Mononuclear cell (primary cell): ENCODE measurements around the gene REC114. TPM values are rescaled to one million over a fixed set of nuclear protein-coding genes. Genes with fewer than 3 reads are reported as not detected.
"Not testable (repeated sequence)": the region's sequence is repeated elsewhere in the genome, so short reads cannot be mapped to it uniquely, and the experiment has no call there.

ENCODE experiments used
- H3K27me3 ChIP-seq: 2 replicates; pipeline ENCODE4 v1.6.0; 2011; ENCODE audit warnings: low read length, control low read depth; ENCODE audit not compliant: insufficient read depth
- H3K4me1 ChIP-seq: 2 replicates; pipeline ENCODE4 v1.5.1; 2011; ENCODE audit warnings: mild to moderate bottlenecking, low read length, control low read depth; ENCODE audit not compliant: insufficient read depth
- H3K4me3 ChIP-seq: 2 replicates; pipeline ENCODE4 v1.5.1; 2011; ENCODE audit warnings: mild to moderate bottlenecking, low read length, moderate library complexity
- H3K9me3 ChIP-seq: 2 replicates; pipeline ENCODE4 v1.5.1; 2011; ENCODE audit warnings: low read depth, mild to moderate bottlenecking, control low read depth, low read length
- total RNA-seq: library from RNA; depleted of rRNA; stranded (reverse); fragments of >200 nt; gene quantifications from one replicate; pipeline ENCODE4 v1.2.3, GENCODE V29; 2012

The REC114 gene
- not detected for total RNA-seq

GRCh38 chr15:73442968-73443367, at the start of gene REC114:
TSS of gene REC114 (plus strand) at chr15:73443164. CDS start at chr15:73443186, 22 bp downstream.
- no peak within 1 kb of the TSS for H3K4me3 ChIP-seq

GRCh38 chr15:73393336-73393735, 49.6 kb upstream of the REC114 start:
- no peaks in the 10 kb centered on the region for H3K27me3 ChIP-seq
- no peak overlapping the region for H3K4me3 ChIP-seq
- no peaks in the 10 kb centered on the region for H3K9me3 ChIP-seq
- no peaks in the 10 kb centered on the region for H3K4me1 ChIP-seq

More at GRCh38 chr15:73442968-73443367, at the start of gene REC114:
- no peaks in the 10 kb centered on the region for H3K9me3 ChIP-seq
- no peaks in the 10 kb centered on the region for H3K4me1 ChIP-seq
- H3K27me3 ChIP-seq: peaks cover 16% of the 10 kb centered on the region

GRCh38 chr15:73394782-73395181, 48.2 kb upstream of the REC114 start:
- Histone ChIP-seq H3K4me1 (no peaks in the 10 kb centered on the region), H3K27me3 (no peaks in the 10 kb centered on the region), H3K4me3 (no peak overlapping the region), H3K9me3 (no peaks in the 10 kb centered on the region)

GRCh38 chr15:73395671-73396070, 47.3 kb upstream of the REC114 start:
- Histone ChIP-seq H3K27me3 (no peaks in the 10 kb centered on the region), H3K4me3 (no peak overlapping the region), H3K4me1 (peaks cover 6% of the 10 kb centered on the region), H3K9me3 (no peaks in the 10 kb centered on the region)

- Histone ChIP-seq H3K4me1 (peaks cover 6% of the 10 kb centered on the region), H3K4me3 (no peak overlapping the region), H3K27me3 (no peaks in the 10 kb centered on the region), H3K9me3 (no peaks in the 10 kb centered on the region)
Measured at GRCh38 chr15:73397461-73397860, 45.5 kb upstream of the REC114 start.

GRCh38 chr15:73398861-73399260, 44.1 kb upstream of the REC114 start:
- H3K27me3 ChIP-seq: no peaks in the 10 kb centered on the region
- H3K4me1 ChIP-seq: peaks cover 6% of the 10 kb centered on the region
- H3K9me3 ChIP-seq: no peaks in the 10 kb centered on the region
- no peak overlapping the region for H3K4me3 ChIP-seq

- H3K4me3 ChIP-seq, H3K4me1 ChIP-seq, H3K9me3 ChIP-seq, H3K27me3 ChIP-seq: not testable (repeated sequence)
Measured at GRCh38 chr15:73400222-73400621, 42.7 kb upstream of the REC114 start.

GRCh38 chr15:73403171-73403570, 39.8 kb upstream of the REC114 start:
- Histone ChIP-seq H3K9me3 (no peaks in the 10 kb centered on the region), H3K4me3 (no peak overlapping the region), H3K4me1 (peaks cover 6% of the 10 kb centered on the region), H3K27me3 (peaks cover 4% of the 10 kb centered on the region)

GRCh38 chr15:73414876-73415275, 28.1 kb upstream of the REC114 start:
- no peaks in the 10 kb centered on the region for H3K9me3 ChIP-seq
- no peak overlapping the region for H3K4me3 ChIP-seq
- peaks cover 6% of the 10 kb centered on the region for H3K27me3 ChIP-seq
- H3K4me1 ChIP-seq: no peaks in the 10 kb centered on the region

- Histone ChIP-seq H3K4me3 (no peak overlapping the region), H3K9me3 (no peaks in the 10 kb centered on the region), H3K4me1 (no peaks in the 10 kb centered on the region), H3K27me3 (peaks cover 6% of the 10 kb centered on the region)
Measured at GRCh38 chr15:73424506-73424905, 18.5 kb upstream of the REC114 start.

GRCh38 chr15:73425510-73425909, 17.5 kb upstream of the REC114 start:
- Histone ChIP-seq H3K4me1 (no peaks in the 10 kb centered on the region), H3K9me3 (no peaks in the 10 kb centered on the region)

GRCh38 chr15:73426323-73426994, 16.5 kb upstream of the REC114 start:
- Histone ChIP-seq H3K4me1 (no peaks in the 10 kb centered on the region), H3K27me3 (peaks cover 6% of the 10 kb centered on the region), H3K9me3 (no peaks in the 10 kb centered on the region), H3K4me3 (no peak overlapping the region)

More at GRCh38 chr15:73425510-73425909, 17.5 kb upstream of the REC114 start:
- H3K27me3 ChIP-seq: peaks cover 6% of the 10 kb centered on the region
- H3K4me3 ChIP-seq: no peak overlapping the region

GRCh38 chr15:73431329-73431728, 11.6 kb upstream of the REC114 start:
- H3K4me1 ChIP-seq, H3K9me3 ChIP-seq, H3K27me3 ChIP-seq, H3K4me3 ChIP-seq: not testable (repeated sequence)

GRCh38 chr15:73433873-73434272, 9.1 kb upstream of the REC114 start:
- Histone ChIP-seq H3K4me1 (no peaks in the 10 kb centered on the region), H3K4me3 (no peak overlapping the region), H3K9me3 (no peaks in the 10 kb centered on the region), H3K27me3 (peaks cover 6% of the 10 kb centered on the region)

- Histone ChIP-seq H3K4me3 (no peak overlapping the region), H3K4me1 (no peaks in the 10 kb centered on the region), H3K27me3 (peaks cover 10% of the 10 kb centered on the region), H3K9me3 (no peaks in the 10 kb centered on the region)
Measured at GRCh38 chr15:73436613-73437012, 6.4 kb upstream of the REC114 start.

- H3K27me3 ChIP-seq: peaks cover 10% of the 10 kb centered on the region
- no peaks in the 10 kb centered on the region for H3K4me1 ChIP-seq
- H3K9me3 ChIP-seq: no peaks in the 10 kb centered on the region
- H3K4me3 ChIP-seq: no peak overlapping the region
Measured at GRCh38 chr15:73437543-73438109, 5.3 kb upstream of the REC114 start.
